Neutrophil (primary cell): ENCODE data around the gene CILP2.

Experiments used
- H3K27ac ChIP-seq: fragments of 200-600 bp; sonication (generic); 2 replicates; pipeline ENCODE4 v1.5.1; 2016; ENCODE audit warnings: mild to moderate bottlenecking, moderate library complexity
- H3K27me3 ChIP-seq: fragments of 200-600 bp; sonication (generic); 2 replicates; pipeline ENCODE4 v1.6.0; 2016; ENCODE audit warnings: mild to moderate bottlenecking
- H3K36me3 ChIP-seq: fragments of 200-600 bp; sonication (generic); 2 replicates; pipeline ENCODE4 v1.5.1; 2017
- H3K4me1 ChIP-seq, 2 experiments: fragments of 200-600 bp in 1 of 2; sonication (generic) in 1 of 2; 1 replicate in 1 of 2; 2 replicates in 1 of 2; pipeline versions ENCODE4 v1.5.1 to v1.6.1; 2013 to 2016; ENCODE audit warnings: low read depth in 1 of 2, low read length in 1 of 2, mild to moderate bottlenecking in 1 of 2, moderate library complexity in 1 of 2; ENCODE audit not compliant: control insufficient read depth in 1 of 2, insufficient read depth in 1 of 2
- H3K4me3 ChIP-seq, 2 experiments: fragments of 200-600 bp in 1 of 2; sonication (generic) in 1 of 2; 1 replicate in 1 of 2; 2 replicates in 1 of 2; pipeline ENCODE4 v1.5.1; 2013 to 2016; ENCODE audit warnings: low read depth in 1 of 2, low read length in 1 of 2, mild to moderate bottlenecking in 1 of 2, moderate library complexity in 1 of 2
- H3K9me3 ChIP-seq: fragments of 200-600 bp; sonication (generic); 2 replicates; pipeline ENCODE4 v1.5.1; 2016
- TF ChIP-seq, protein P1 (sequence below): fragments of 200-600 bp; sonication (generic); IDR thresholded peaks from 2 replicates; pipeline ENCODE4 v1.5.1; 2016; ENCODE audit warnings: antibody characterized with exemption

Gene CILP2

GRCh38 chr19:19534556-19535265, 3.4 kb upstream of the CILP2 start:
- H3K4me3 ChIP-seq, result no peak overlapping the region
- H3K4me1 ChIP-seq, result peaks cover 10 to 19% of the 10 kb centered on the region in 2 experiments
- TF ChIP-seq, protein P1, sequence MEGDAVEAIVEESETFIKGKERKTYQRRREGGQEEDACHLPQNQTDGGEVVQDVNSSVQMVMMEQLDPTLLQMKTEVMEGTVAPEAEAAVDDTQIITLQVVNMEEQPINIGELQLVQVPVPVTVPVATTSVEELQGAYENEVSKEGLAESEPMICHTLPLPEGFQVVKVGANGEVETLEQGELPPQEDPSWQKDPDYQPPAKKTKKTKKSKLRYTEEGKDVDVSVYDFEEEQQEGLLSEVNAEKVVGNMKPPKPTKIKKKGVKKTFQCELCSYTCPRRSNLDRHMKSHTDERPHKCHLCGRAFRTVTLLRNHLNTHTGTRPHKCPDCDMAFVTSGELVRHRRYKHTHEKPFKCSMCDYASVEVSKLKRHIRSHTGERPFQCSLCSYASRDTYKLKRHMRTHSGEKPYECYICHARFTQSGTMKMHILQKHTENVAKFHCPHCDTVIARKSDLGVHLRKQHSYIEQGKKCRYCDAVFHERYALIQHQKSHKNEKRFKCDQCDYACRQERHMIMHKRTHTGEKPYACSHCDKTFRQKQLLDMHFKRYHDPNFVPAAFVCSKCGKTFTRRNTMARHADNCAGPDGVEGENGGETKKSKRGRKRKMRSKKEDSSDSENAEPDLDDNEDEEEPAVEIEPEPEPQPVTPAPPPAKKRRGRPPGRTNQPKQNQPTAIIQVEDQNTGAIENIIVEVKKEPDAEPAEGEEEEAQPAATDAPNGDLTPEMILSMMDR, result no peak
- H3K27ac ChIP-seq, result no peak overlapping the region
- H3K36me3 ChIP-seq, result peaks cover 7% of the 10 kb centered on the region
- H3K27me3 ChIP-seq, result peaks cover 36% of the 10 kb centered on the region
- H3K9me3 ChIP-seq, result no peaks in the 10 kb centered on the region

GRCh38 chr19:19535311-19536191, 2.5 kb upstream of the CILP2 start:
- TF ChIP-seq, protein P1, result no peak
- peaks cover 15 to 26% of the 10 kb centered on the region in 2 experiments for H3K4me1 ChIP-seq
- H3K27ac ChIP-seq, result no peak overlapping the region
- no peaks in the 10 kb centered on the region for H3K9me3 ChIP-seq
- no peaks in the 10 kb centered on the region for H3K36me3 ChIP-seq
- H3K27me3 ChIP-seq, result peaks cover 44% of the 10 kb centered on the region
- no peak overlapping the region for H3K4me3 ChIP-seq

DNA sequence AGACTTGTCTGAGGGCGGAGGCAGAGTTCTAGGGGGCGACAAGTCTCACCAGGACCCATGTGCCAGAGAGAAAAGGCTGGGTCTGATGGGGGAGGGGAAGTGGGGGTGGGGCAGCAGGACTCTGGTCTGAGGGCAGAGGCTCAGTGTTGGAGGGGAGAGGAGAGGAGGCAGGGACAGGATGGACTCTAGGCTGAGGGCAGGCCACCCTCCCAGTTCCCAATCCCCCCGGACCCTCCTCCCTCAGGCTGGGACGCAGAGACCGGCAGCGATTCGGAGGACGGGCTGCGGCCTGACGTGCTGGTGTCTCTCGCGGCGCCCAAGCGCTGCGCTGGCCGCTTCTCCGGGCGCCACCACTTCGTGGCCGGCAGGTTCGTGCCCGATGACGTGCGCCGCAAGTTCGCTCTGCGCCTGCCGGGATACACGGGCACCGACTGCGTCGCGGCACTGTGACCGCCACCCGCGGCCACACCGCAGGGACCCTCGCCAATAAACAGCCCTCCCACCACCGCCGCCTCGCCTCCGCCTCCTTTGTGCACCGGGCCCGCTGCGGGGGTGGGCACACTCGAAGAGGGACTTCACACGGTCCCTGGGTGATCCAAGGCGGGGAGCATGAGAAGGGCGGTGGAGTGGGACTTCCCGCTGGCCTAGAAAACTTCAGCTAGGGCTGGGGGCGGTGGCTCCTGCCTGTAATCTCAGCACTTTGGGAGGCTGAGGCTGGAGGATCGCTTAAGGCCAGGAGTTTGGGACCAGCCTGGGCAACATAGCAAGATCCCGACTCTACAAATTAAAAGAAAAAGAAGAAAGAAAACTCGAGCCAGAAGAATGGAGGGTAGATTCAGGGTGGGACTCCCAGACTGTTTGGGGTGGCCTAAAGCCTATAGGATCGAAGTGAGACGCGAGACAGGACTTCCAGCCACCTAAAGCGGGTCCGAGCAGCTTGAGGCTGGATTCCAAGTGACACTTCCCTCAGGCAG, 703 bp upstream of the CILP2 start:
- Histone ChIP-seq H3K27ac (no peak overlapping the region), H3K4me1 (peaks cover 33 to 39% of the 10 kb centered on the region in 2 experiments), H3K4me3 (no peak overlapping the region), H3K27me3 (peaks cover 52% of the 10 kb centered on the region), H3K9me3 (no peaks in the 10 kb centered on the region), H3K36me3 (no peaks in the 10 kb centered on the region)
- TF ChIP-seq, protein P1, result no peak

DNA sequence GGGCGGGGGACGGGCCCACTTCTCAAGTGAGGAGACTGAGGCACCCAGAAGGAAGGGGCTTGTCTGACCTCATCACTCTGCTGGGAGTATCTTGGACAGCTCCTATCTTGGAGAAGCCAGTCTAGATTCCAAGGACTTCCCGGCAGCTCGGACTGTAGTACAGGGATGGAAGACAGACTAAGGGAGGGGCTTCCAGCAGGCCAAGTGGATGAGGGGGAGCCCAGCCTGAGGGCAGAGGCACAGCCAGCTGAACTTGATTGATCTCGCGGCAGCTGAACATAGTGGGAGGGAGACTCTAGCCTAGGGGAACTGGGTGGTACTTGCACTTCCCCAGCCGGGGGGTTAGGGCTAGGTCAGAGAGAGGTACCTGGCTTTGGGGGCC, 711 bp downstream of the CILP2 start:
- H3K4me3 ChIP-seq, result no peak overlapping the region
- peaks cover 52% of the 10 kb centered on the region for H3K27me3 ChIP-seq
- TF ChIP-seq, protein P1, result no peak
- peaks cover 43 to 46% of the 10 kb centered on the region in 2 experiments for H3K4me1 ChIP-seq
- H3K9me3 ChIP-seq, result no peaks in the 10 kb centered on the region
- no peak overlapping the region for H3K27ac ChIP-seq
- H3K36me3 ChIP-seq, result no peaks in the 10 kb centered on the region

GRCh38 chr19:19539698-19540063, 1.6 kb downstream of the CILP2 start:
- Histone ChIP-seq H3K4me1 (peaks cover 43 to 46% of the 10 kb centered on the region in 2 experiments), H3K27me3 (peaks cover 52% of the 10 kb centered on the region), H3K36me3 (no peaks in the 10 kb centered on the region), H3K27ac (peak overlapping the region; percentile 44), H3K4me3 (peak overlapping the region in 1 of 2 experiments; percentile 25), H3K9me3 (no peaks in the 10 kb centered on the region)
- TF ChIP-seq, protein P1, result no peak
